ENCODE data around the gene ZNF460. TPM values are rescaled to one million over a fixed set of nuclear protein-coding genes. Genes with fewer than 3 reads are reported as not detected.

ZNF460 gene
- total and polyA plus RNA-seq, 2 of the 13 experiments (the other 11 are each of a cell fraction or from before 2014, with no cell fraction given) = 14.5 to 44.8 TPM

DNA sequence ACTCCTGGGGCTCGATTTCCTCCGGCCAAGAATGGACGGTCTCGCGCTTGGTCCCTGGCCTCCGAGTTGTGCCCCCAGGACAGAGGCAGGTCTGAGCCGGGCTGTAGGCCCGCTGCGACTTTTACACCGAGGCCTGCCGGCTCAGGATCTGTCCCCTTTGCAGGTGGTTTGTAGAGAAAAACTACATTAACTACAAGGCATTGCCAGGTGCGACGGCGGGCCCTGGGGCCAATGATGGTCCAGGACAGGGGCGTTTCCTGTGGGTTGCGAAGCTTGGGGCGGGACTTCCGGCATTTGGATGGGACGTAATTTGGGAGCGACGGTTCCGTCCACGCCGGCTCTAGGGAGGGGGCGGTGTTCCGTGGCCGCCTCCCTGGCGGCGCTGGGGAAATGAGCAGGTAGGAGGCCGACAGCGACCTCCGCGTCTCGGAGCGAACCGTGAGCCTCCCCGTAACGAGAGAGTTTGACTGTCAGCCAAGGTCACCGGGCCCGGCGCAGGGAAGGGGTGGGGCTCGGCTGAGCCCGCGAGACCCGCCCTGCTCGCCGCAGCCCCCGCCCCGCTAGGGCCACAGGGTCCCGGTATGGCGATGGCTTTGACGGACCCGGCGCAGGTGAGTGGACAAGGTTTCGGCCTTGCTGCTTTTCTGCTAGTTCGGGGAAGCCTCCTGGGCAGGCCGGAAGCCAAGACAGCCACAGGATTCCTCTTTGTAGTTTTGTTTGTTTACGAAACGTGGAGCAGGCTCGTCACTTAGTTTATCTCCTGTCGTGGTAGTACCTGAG is 39.8 kb upstream of the ZNF460 start, which contains the start of gene ZNF805 (continued):
- TF ChIP-seq, protein P1, sequence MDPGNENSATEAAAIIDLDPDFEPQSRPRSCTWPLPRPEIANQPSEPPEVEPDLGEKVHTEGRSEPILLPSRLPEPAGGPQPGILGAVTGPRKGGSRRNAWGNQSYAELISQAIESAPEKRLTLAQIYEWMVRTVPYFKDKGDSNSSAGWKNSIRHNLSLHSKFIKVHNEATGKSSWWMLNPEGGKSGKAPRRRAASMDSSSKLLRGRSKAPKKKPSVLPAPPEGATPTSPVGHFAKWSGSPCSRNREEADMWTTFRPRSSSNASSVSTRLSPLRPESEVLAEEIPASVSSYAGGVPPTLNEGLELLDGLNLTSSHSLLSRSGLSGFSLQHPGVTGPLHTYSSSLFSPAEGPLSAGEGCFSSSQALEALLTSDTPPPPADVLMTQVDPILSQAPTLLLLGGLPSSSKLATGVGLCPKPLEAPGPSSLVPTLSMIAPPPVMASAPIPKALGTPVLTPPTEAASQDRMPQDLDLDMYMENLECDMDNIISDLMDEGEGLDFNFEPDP (CRISPR knock-in tag; conservative IDR thresholded peaks at IDR 0.05) = peak; percentile 61; the same call in 1 of the 2 replicates
- TF ChIP-seq ZBTB3 (CRISPR knock-in tag; IDR thresholded peaks at IDR 0.05; ENCODE audit: borderline replicate concordance, low read depth) (0 out of 2 replicates have a peak, but pooled peaks have one; percentile 68), MYNN (CRISPR knock-in tag; IDR thresholded peaks at IDR 0.05; ENCODE audit: low read depth) (peak; percentile 35; the same call in 1 of the 2 replicates), RXRA (CRISPR knock-in tag; IDR thresholded peaks at IDR 0.05) (peak; percentile 77), RBM22 (optimal IDR thresholded peaks at IDR 0.05; ENCODE audit: low read length) (no peak), CSRNP1 (CRISPR knock-in tag; IDR thresholded peaks at IDR 0.05) (peak; percentile 85; the same call in 1 of the 2 replicates), SOX13 (IDR thresholded peaks at IDR 0.05) (no peak), SOX13 (CRISPR knock-in tag; conservative IDR thresholded peaks at IDR 0.05 in 1 of 2, IDR thresholded peaks at IDR 0.05 in 1 of 2) (peak in 1 of 2 experiments; percentile 23; a peak in 1 of 4 replicates), ZNF773 (CRISPR knock-in tag; IDR thresholded peaks at IDR 0.05; ENCODE audit: borderline replicate concordance) (0 out of 2 replicates have a peak, but pooled peaks have one; percentile 16), ZNF563 (CRISPR knock-in tag; IDR thresholded peaks at IDR 0.05) (peak; percentile 49; the same call in 1 of the 2 replicates)
- TF ChIP-seq, protein P2, sequence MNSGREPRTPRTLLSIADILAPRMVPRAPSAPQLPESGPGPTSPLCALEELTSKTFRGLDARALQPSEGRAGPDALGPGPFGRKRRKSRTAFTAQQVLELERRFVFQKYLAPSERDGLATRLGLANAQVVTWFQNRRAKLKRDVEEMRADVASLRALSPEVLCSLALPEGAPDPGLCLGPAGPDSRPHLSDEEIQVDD (CRISPR knock-in tag; IDR thresholded peaks at IDR 0.05; ENCODE audit: borderline replicate concordance) = peak; percentile 55; the same call in 1 of the 2 replicates
- TF ChIP-seq, protein P3, sequence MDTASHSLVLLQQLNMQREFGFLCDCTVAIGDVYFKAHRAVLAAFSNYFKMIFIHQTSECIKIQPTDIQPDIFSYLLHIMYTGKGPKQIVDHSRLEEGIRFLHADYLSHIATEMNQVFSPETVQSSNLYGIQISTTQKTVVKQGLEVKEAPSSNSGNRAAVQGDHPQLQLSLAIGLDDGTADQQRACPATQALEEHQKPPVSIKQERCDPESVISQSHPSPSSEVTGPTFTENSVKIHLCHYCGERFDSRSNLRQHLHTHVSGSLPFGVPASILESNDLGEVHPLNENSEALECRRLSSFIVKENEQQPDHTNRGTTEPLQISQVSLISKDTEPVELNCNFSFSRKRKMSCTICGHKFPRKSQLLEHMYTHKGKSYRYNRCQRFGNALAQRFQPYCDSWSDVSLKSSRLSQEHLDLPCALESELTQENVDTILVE (CRISPR knock-in tag; IDR thresholded peaks at IDR 0.05) = peak; percentile 98
- TF ChIP-seq, protein P4, sequence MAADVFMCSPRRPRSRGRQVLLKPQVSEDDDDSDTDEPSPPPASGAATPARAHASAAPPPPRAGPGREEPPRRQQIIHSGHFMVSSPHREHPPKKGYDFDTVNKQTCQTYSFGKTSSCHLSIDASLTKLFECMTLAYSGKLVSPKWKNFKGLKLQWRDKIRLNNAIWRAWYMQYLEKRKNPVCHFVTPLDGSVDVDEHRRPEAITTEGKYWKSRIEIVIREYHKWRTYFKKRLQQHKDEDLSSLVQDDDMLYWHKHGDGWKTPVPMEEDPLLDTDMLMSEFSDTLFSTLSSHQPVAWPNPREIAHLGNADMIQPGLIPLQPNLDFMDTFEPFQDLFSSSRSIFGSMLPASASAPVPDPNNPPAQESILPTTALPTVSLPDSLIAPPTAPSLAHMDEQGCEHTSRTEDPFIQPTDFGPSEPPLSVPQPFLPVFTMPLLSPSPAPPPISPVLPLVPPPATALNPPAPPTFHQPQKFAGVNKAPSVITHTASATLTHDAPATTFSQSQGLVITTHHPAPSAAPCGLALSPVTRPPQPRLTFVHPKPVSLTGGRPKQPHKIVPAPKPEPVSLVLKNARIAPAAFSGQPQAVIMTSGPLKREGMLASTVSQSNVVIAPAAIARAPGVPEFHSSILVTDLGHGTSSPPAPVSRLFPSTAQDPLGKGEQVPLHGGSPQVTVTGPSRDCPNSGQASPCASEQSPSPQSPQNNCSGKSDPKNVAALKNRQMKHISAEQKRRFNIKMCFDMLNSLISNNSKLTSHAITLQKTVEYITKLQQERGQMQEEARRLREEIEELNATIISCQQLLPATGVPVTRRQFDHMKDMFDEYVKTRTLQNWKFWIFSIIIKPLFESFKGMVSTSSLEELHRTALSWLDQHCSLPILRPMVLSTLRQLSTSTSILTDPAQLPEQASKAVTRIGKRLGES (CRISPR knock-in tag; IDR thresholded peaks at IDR 0.05; ENCODE audit: borderline replicate concordance) = 0 out of 2 replicates have a peak, but pooled peaks have one; percentile 21
- TF ChIP-seq, protein P5, sequence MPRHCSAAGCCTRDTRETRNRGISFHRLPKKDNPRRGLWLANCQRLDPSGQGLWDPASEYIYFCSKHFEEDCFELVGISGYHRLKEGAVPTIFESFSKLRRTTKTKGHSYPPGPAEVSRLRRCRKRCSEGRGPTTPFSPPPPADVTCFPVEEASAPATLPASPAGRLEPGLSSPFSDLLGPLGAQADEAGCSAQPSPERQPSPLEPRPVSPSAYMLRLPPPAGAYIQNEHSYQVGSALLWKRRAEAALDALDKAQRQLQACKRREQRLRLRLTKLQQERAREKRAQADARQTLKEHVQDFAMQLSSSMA (CRISPR knock-in tag; IDR thresholded peaks at IDR 0.05) = 0 out of 2 replicates have a peak, but pooled peaks have one; percentile 28
- TF ChIP-seq, protein P6, sequence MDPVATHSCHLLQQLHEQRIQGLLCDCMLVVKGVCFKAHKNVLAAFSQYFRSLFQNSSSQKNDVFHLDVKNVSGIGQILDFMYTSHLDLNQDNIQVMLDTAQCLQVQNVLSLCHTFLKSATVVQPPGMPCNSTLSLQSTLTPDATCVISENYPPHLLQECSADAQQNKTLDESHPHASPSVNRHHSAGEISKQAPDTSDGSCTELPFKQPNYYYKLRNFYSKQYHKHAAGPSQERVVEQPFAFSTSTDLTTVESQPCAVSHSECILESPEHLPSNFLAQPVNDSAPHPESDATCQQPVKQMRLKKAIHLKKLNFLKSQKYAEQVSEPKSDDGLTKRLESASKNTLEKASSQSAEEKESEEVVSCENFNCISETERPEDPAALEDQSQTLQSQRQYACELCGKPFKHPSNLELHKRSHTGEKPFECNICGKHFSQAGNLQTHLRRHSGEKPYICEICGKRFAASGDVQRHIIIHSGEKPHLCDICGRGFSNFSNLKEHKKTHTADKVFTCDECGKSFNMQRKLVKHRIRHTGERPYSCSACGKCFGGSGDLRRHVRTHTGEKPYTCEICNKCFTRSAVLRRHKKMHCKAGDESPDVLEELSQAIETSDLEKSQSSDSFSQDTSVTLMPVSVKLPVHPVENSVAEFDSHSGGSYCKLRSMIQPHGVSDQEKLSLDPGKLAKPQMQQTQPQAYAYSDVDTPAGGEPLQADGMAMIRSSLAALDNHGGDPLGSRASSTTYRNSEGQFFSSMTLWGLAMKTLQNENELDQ (CRISPR knock-in tag; IDR thresholded peaks at IDR 0.05; ENCODE audit: borderline replicate concordance) = no peak
